ENCODE data around the gene SOX4. TPM values are rescaled to one million over a fixed set of nuclear protein-coding genes. Genes with fewer than 3 reads are reported as not detected.

Gene SOX4
- total RNA-seq, 3 donors from 2014 or later, result 18.2 to 71.0 (median 48.8) TPM

DNA sequence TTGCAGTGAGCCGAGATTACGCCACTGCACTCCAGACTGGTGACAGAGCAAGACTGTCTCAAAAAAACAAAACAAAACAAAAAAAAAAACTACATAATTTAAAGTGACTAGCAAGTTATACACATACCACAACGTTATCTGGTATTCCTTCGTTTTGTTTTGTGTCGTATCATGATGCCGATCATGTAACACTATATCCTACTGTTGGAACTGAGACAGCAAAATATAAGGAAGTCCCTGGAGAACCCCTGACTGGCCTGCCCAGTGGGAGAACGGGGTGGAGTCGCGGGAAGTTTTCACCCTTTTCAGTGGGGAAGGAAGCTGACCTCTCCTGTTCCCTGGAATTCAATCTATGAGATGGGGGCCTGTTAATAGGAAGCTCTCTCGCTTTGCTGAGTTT lies 15.1 kb downstream of the SOX4 start:
- no peaks in the 10 kb centered on the region for H3K4me1 ChIP-seq
- no peak for DNase-seq (ENCODE audit: low spot score in 2 of 2)
- no peak overlapping the region for H3K27ac ChIP-seq
- no peak overlapping the region for H3K4me3 ChIP-seq
- intact Hi-C loops (cut with DNase I; ENCODE audit: low total_unique reads), result no loop called here
- H3K9me3 ChIP-seq, result no peaks in the 10 kb centered on the region
- TF ChIP-seq, protein P1, sequence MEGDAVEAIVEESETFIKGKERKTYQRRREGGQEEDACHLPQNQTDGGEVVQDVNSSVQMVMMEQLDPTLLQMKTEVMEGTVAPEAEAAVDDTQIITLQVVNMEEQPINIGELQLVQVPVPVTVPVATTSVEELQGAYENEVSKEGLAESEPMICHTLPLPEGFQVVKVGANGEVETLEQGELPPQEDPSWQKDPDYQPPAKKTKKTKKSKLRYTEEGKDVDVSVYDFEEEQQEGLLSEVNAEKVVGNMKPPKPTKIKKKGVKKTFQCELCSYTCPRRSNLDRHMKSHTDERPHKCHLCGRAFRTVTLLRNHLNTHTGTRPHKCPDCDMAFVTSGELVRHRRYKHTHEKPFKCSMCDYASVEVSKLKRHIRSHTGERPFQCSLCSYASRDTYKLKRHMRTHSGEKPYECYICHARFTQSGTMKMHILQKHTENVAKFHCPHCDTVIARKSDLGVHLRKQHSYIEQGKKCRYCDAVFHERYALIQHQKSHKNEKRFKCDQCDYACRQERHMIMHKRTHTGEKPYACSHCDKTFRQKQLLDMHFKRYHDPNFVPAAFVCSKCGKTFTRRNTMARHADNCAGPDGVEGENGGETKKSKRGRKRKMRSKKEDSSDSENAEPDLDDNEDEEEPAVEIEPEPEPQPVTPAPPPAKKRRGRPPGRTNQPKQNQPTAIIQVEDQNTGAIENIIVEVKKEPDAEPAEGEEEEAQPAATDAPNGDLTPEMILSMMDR (IDR thresholded peaks at IDR 0.05), result no peak
- TF ChIP-seq POLR2AphosphoS5 (IDR thresholded peaks at IDR 0.05) (no peak), POLR2A (IDR thresholded peaks at IDR 0.05) (no peak)
- H3K36me3 ChIP-seq, result no peaks in the 10 kb centered on the region
- H3K27me3 ChIP-seq, result no peaks in the 10 kb centered on the region

GRCh38 chr6:21609881-21610329 lies 16.4 kb downstream of the SOX4 start:
- H3K36me3 ChIP-seq, result no peaks in the 10 kb centered on the region
- H3K27ac ChIP-seq, result no peak overlapping the region
- TF ChIP-seq, protein P1 (IDR thresholded peaks at IDR 0.05), result no peak
- H3K4me1 ChIP-seq, result no peaks in the 10 kb centered on the region
- intact Hi-C loops (cut with DNase I; ENCODE audit: low total_unique reads), result no loop called here
- no peak overlapping the region for H3K4me3 ChIP-seq
- H3K27me3 ChIP-seq, result no peaks in the 10 kb centered on the region
- DNase-seq (ENCODE audit: low spot score in 2 of 2), result no peak
- H3K9me3 ChIP-seq, result no peaks in the 10 kb centered on the region

- no peaks in the 10 kb centered on the region for H3K9me3 ChIP-seq
- H3K27me3 ChIP-seq, result no peaks in the 10 kb centered on the region
- intact Hi-C loops (cut with DNase I; ENCODE audit: low total_unique reads), result no loop called here
- H3K4me3 ChIP-seq, result no peak overlapping the region
- no peak overlapping the region for H3K27ac ChIP-seq
- DNase-seq (ENCODE audit: low spot score in 2 of 2), result no peak
- TF ChIP-seq POLR2AphosphoS5 (IDR thresholded peaks at IDR 0.05) (no peak), POLR2A (IDR thresholded peaks at IDR 0.05) (no peak)
- TF ChIP-seq, protein P1 (IDR thresholded peaks at IDR 0.05), result no peak
- no peaks in the 10 kb centered on the region for H3K4me1 ChIP-seq
- no peaks in the 10 kb centered on the region for H3K36me3 ChIP-seq
Measured at GRCh38 chr6:21610341-21610740, 16.8 kb downstream of the SOX4 start.

DNA sequence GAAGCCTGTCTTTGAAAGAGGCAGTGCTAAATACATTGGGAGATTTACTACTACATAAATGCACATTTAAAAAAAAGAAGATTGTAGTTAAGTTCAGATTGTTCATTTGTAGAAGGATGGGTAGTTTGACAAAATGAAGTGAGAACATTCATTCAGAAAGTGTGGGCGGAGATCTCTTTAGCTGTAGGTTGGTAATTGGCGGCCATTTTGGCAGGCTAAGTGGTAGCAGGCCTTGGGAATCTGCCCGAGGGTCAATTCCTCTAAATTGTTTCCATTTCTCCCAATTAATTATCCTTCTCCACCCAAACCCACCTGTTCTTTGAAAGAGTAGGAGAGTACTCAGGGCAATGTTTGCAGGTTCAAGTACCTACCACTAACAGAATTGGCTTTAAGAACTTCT lies 17.9 kb downstream of the SOX4 start:
- no peaks in the 10 kb centered on the region for H3K9me3 ChIP-seq
- no peaks in the 10 kb centered on the region for H3K36me3 ChIP-seq
- no peaks in the 10 kb centered on the region for H3K4me1 ChIP-seq
- intact Hi-C loops (cut with DNase I; ENCODE audit: low total_unique reads), result no loop called here
- no peak overlapping the region for H3K27ac ChIP-seq
- no peaks in the 10 kb centered on the region for H3K27me3 ChIP-seq
- no peak for DNase-seq (ENCODE audit: low spot score in 2 of 2)
- TF ChIP-seq POLR2AphosphoS5 (IDR thresholded peaks at IDR 0.05), result no peak
- no peak for TF ChIP-seq POLR2A (IDR thresholded peaks at IDR 0.05)
- TF ChIP-seq, protein P1 (IDR thresholded peaks at IDR 0.05), result no peak
- H3K4me3 ChIP-seq, result no peak overlapping the region

- DNase-seq (ENCODE audit: low spot score in 2 of 2), result no peak
- H3K4me3 ChIP-seq, result no peak overlapping the region
Measured at GRCh38 chr6:21612067-21612745, 18.7 kb downstream of the SOX4 start.

More at GRCh38 chr6:21612067-21612745, 18.7 kb downstream of the SOX4 start:
- Histone ChIP-seq H3K36me3 (no peaks in the 10 kb centered on the region), H3K27ac (no peak overlapping the region), H3K27me3 (no peaks in the 10 kb centered on the region), H3K4me1 (no peaks in the 10 kb centered on the region), H3K9me3 (no peaks in the 10 kb centered on the region)
- TF ChIP-seq POLR2A (IDR thresholded peaks at IDR 0.05) (no peak), POLR2AphosphoS5 (IDR thresholded peaks at IDR 0.05) (no peak)
- TF ChIP-seq, protein P1 (IDR thresholded peaks at IDR 0.05), result no peak
- intact Hi-C loops (cut with DNase I; ENCODE audit: low total_unique reads), result no loop called here

All from breast epithelium (tissue), 4 donors.